Loucy (cell line): ENCODE measurements around the gene AP4B1.

Experiments
- H2AFZ ChIP-seq: fragments of 200-600 bp; sonication (generic); 2 replicates; pipeline ENCODE4 v1.6.0; 2016; ENCODE audit warnings: antibody characterized with exemption, mild to moderate bottlenecking, low read length, moderate library complexity
- H3F3A ChIP-seq: fragments of 200-600 bp; 2 replicates; pipeline ENCODE4 v1.6.0; 2016; ENCODE audit warnings: antibody characterized with exemption, low read depth, mild to moderate bottlenecking
- H3K27me3 ChIP-seq: fragments of 200-600 bp; sonication (generic); 2 replicates; pipeline ENCODE4 v1.6.1; 2014; ENCODE audit warnings: low read length, mild to moderate bottlenecking; ENCODE audit not compliant: insufficient read depth, poor library complexity, severe bottlenecking
- H3K36me3 ChIP-seq: fragments of 200-600 bp; sonication (generic); 2 replicates; pipeline ENCODE4 v1.6.1; 2016; ENCODE audit warnings: low read length; ENCODE audit not compliant: insufficient read depth
- H3K4me1 ChIP-seq: fragments of 200-600 bp; sonication (generic); 2 replicates; pipeline ENCODE4 v1.5.1; 2014; ENCODE audit warnings: low read length, mild to moderate bottlenecking; ENCODE audit not compliant: insufficient read depth, poor library complexity, severe bottlenecking
- H3K4me2 ChIP-seq: fragments of 200-600 bp; sonication (generic); 2 replicates; pipeline ENCODE4 v1.6.0; 2014; ENCODE audit warnings: antibody characterized with exemption, low read length, low read depth, mild to moderate bottlenecking; ENCODE audit not compliant: poor library complexity, severe bottlenecking
- H3K4me3 ChIP-seq: fragments of 200-600 bp; sonication (generic); 2 replicates; pipeline ENCODE4 v1.5.1; 2014; ENCODE audit warnings: low read length, mild to moderate bottlenecking, mixed read lengths; ENCODE audit not compliant: poor library complexity, severe bottlenecking
- H3K79me2 ChIP-seq: fragments of 200-600 bp; sonication (generic); 2 replicates; pipeline ENCODE4 v1.6.1; 2014; ENCODE audit warnings: low read length; ENCODE audit not compliant: insufficient read depth
- H3K9ac ChIP-seq: fragments of 200-600 bp; sonication (generic); 2 replicates; pipeline ENCODE4 v1.6.0; 2014; ENCODE audit warnings: mild to moderate bottlenecking, low read depth, low read length, moderate library complexity; ENCODE audit not compliant: poor library complexity, severe bottlenecking
- H3K9me2 ChIP-seq: fragments of 200-600 bp; sonication (generic); replicated peaks from 2 replicates; pipeline ENCODE4 v1.6.1; 2016; ENCODE audit warnings: low read depth, low read length, mixed read lengths
- H3K9me3 ChIP-seq: fragments of 200-600 bp; sonication (generic); 2 replicates; pipeline ENCODE4 v1.6.1; 2014; ENCODE audit warnings: mild to moderate bottlenecking, antibody characterized with exemption, low read length, low read depth; ENCODE audit not compliant: insufficient read depth
- H4K20me1 ChIP-seq: fragments of 200-600 bp; sonication (generic); 2 replicates; pipeline ENCODE4 v1.6.0; 2014; ENCODE audit warnings: antibody characterized with exemption, low read length, mild to moderate bottlenecking; ENCODE audit not compliant: insufficient read depth, poor library complexity, severe bottlenecking
- EZH2phosphoT487 ChIP-seq: fragments of 200-600 bp; IDR thresholded peaks from 2 replicates; pipeline ENCODE4 v1.6.1; 2018; ENCODE audit warnings: antibody characterized with exemption, mild to moderate bottlenecking, moderate library complexity, borderline replicate concordance
- TF ChIP-seq, protein P1 (sequence below): fragments of 200-600 bp; sonication (generic); conservative IDR thresholded peaks from 2 replicates; pipeline ENCODE4 v1.5.1; 2014; ENCODE audit warnings: mild to moderate bottlenecking, antibody characterized with exemption, low read length

Gene AP4B1

DNA sequence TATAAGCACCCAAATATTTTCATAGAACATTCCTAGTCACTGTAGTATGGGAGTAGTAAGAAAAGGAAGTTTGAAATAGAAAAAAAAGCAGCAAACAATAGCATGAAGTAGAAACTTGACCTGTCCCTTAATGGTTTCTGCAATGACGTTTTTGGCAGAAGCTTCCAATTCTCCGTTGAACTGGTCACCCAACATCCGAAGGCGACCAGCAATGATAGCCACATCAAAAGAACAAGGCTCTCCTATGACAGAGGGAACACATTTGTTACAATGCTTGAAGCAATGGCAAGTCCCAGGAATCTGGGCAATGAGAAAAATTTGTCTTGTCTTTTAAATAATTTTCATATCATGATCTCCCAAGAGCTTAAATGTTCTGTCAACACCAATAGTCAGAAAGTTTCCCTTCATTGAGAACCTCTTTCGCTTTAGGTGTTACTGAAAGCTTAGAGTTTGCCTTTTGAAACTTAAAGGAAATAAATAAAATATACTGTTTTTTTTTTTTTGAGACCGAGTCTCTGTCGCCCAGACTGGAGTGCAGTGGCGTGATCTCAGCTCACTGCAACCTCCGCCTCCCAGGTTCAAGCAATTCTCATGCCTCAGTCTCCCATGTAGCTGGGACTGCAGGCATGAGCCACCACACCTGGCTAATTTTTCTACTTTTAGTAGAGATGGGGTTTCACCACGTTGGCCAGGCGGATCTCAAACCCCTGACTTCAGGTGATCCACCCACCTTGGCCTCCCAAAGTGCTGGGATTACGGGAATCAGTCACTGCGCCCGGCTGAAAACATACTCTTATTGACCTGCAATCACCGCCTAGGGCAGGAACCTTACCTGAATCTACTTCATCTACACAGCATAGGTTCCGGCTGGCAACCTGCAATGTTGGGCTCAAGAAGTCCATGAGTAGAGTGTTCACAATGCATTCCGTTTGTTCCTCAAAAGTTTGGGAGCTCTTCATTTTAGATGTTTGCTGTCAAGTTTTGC, 17.9 kb downstream of the AP4B1 start:
- H3K4me1 ChIP-seq, result peaks cover 3% of the 10 kb centered on the region
- no peak overlapping the region for H2AFZ ChIP-seq
- TF ChIP-seq EZH2phosphoT487, result no peak
- TF ChIP-seq, protein P1, sequence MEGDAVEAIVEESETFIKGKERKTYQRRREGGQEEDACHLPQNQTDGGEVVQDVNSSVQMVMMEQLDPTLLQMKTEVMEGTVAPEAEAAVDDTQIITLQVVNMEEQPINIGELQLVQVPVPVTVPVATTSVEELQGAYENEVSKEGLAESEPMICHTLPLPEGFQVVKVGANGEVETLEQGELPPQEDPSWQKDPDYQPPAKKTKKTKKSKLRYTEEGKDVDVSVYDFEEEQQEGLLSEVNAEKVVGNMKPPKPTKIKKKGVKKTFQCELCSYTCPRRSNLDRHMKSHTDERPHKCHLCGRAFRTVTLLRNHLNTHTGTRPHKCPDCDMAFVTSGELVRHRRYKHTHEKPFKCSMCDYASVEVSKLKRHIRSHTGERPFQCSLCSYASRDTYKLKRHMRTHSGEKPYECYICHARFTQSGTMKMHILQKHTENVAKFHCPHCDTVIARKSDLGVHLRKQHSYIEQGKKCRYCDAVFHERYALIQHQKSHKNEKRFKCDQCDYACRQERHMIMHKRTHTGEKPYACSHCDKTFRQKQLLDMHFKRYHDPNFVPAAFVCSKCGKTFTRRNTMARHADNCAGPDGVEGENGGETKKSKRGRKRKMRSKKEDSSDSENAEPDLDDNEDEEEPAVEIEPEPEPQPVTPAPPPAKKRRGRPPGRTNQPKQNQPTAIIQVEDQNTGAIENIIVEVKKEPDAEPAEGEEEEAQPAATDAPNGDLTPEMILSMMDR, result no peak
- H3K4me3 ChIP-seq, result no peak overlapping the region
- H3K4me2 ChIP-seq, result no peak overlapping the region
- no peaks in the 10 kb centered on the region for H3K36me3 ChIP-seq
- no peak overlapping the region for H3K9ac ChIP-seq
- H3K9me3 ChIP-seq, result no peaks in the 10 kb centered on the region
- no peaks in the 10 kb centered on the region for H3F3A ChIP-seq
- H4K20me1 ChIP-seq, result no peaks in the 10 kb centered on the region
- no peaks in the 10 kb centered on the region for H3K79me2 ChIP-seq
- H3K9me2 ChIP-seq, result no peaks in the 10 kb centered on the region
- H3K27me3 ChIP-seq, result no peaks in the 10 kb centered on the region

- Histone ChIP-seq H3K9me2 (no peaks in the 10 kb centered on the region), H3K79me2 (no peaks in the 10 kb centered on the region), H3K4me2 (no peak overlapping the region), H3K9me3 (no peaks in the 10 kb centered on the region), H3K27me3 (no peaks in the 10 kb centered on the region), H4K20me1 (no peaks in the 10 kb centered on the region), H3K4me1 (peaks cover 33% of the 10 kb centered on the region), H3K9ac (no peak overlapping the region), H3K4me3 (no peak overlapping the region), H3K36me3 (no peaks in the 10 kb centered on the region), H2AFZ (peak overlapping the region; percentile 91), H3F3A (no peaks in the 10 kb centered on the region)
- TF ChIP-seq, protein P1, result no peak
- TF ChIP-seq EZH2phosphoT487, result no peak
Observed at GRCh38 chr1:113881661-113882060, 22.9 kb downstream of the AP4B1 start.

- no peaks in the 10 kb centered on the region for H3K27me3 ChIP-seq
- no peaks in the 10 kb centered on the region for H3K9me3 ChIP-seq
- TF ChIP-seq, protein P1, result no peak
- TF ChIP-seq EZH2phosphoT487, result no peak
- H3K36me3 ChIP-seq, result no peaks in the 10 kb centered on the region
- no peaks in the 10 kb centered on the region for H3K9me2 ChIP-seq
- no peak overlapping the region for H3K9ac ChIP-seq
- peaks cover 39% of the 10 kb centered on the region for H3K4me1 ChIP-seq
- H3K4me3 ChIP-seq, result no peak overlapping the region
- no peaks in the 10 kb centered on the region for H3K79me2 ChIP-seq
- no peaks in the 10 kb centered on the region for H3F3A ChIP-seq
- H2AFZ ChIP-seq, result peak overlapping the region; percentile 24
- no peaks in the 10 kb centered on the region for H4K20me1 ChIP-seq
- no peak overlapping the region for H3K4me2 ChIP-seq
Observed at GRCh38 chr1:113879739-113880038, 24.9 kb downstream of the AP4B1 start.
